ENCODE measurements around the gene CCDC71. TPM values are rescaled to one million over a fixed set of nuclear protein-coding genes. Genes with fewer than 3 reads are reported as not detected.

CCDC71 gene
- total RNA-seq, 4 donors from 2014 or later, result 29.0 to 48.2 (median 35.3) TPM

- H3K27me3 ChIP-seq, result no peaks in the 10 kb centered on the region
- DNase-seq (ENCODE audit: low spot score in 2 of 2), result peak in 1 of 2 donors; percentile 76
- H3K27ac ChIP-seq, result peak overlapping the region; percentile 1
- peaks cover 15% of the 10 kb centered on the region for H3K4me1 ChIP-seq
- TF ChIP-seq EP300 (IDR thresholded peaks at IDR 0.05), result no peak
- H3K36me3 ChIP-seq, result no peaks in the 10 kb centered on the region
- H3K4me3 ChIP-seq, result peak overlapping the region; percentile 43
- 57% methylated on average over 24 of the region's 24 CpGs for WGBS
- no peaks in the 10 kb centered on the region for H3K9me3 ChIP-seq
Measured at GRCh38 chr3:49198611-49199230, 32.6 kb upstream of the CCDC71 start.

DNA sequence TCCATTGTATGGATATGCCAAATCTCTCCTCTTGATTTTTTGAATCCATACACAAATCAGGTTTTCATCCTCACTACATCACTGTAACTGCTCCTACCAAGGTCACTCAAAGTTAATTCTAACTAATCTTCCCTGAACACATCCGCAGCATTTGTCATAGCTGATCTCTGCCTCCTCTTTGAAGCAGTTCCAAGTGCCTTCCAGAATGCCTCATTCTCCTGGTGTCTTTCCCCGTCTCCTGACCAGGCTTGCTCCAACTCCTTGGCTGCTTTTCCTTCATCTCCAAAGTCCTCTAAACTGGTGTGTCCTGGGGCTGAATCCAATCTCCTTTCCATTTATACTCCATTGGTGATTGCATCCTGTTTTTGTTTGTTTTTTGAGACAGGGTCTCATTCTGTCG lies 32.0 kb upstream of the CCDC71 start:
- Histone ChIP-seq H3K4me3 (no peak overlapping the region), H3K27me3 (no peaks in the 10 kb centered on the region), H3K36me3 (no peaks in the 10 kb centered on the region), H3K27ac (no peak overlapping the region), H3K4me1 (peaks cover 15% of the 10 kb centered on the region), H3K9me3 (no peaks in the 10 kb centered on the region)
- 35% methylated on average over 3 of the region's 3 CpGs for WGBS
- no peak for DNase-seq (ENCODE audit: low spot score in 2 of 2)
- TF ChIP-seq, protein P1, sequence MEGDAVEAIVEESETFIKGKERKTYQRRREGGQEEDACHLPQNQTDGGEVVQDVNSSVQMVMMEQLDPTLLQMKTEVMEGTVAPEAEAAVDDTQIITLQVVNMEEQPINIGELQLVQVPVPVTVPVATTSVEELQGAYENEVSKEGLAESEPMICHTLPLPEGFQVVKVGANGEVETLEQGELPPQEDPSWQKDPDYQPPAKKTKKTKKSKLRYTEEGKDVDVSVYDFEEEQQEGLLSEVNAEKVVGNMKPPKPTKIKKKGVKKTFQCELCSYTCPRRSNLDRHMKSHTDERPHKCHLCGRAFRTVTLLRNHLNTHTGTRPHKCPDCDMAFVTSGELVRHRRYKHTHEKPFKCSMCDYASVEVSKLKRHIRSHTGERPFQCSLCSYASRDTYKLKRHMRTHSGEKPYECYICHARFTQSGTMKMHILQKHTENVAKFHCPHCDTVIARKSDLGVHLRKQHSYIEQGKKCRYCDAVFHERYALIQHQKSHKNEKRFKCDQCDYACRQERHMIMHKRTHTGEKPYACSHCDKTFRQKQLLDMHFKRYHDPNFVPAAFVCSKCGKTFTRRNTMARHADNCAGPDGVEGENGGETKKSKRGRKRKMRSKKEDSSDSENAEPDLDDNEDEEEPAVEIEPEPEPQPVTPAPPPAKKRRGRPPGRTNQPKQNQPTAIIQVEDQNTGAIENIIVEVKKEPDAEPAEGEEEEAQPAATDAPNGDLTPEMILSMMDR (IDR thresholded peaks at IDR 0.05), result no peak
- TF ChIP-seq POLR2A (IDR thresholded peaks at IDR 0.05), result no peak
- TF ChIP-seq EP300 (IDR thresholded peaks at IDR 0.05), result no peak
- TF ChIP-seq POLR2AphosphoS5 (IDR thresholded peaks at IDR 0.05), result no peak

DNA sequence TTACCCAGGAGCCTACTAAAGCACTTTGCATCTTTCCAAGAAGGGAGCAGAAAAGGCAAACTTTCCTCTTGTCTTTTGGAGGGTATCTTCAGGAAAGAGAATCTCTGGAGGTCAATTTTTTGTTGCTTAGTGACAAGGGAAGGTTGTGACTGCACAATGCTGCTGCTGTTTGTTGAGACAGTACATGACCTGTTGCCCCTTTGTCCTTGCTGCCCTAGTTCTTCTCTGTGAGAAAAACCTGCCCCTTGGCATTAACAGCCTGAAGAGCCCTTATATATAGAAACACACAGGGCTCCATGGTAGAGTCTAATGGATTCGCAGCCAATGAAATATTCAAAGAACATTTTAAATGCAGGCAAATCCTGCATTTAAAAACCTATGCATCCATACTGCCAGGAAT lies 25.6 kb upstream of the CCDC71 start:
- Histone ChIP-seq H3K27me3 (no peaks in the 10 kb centered on the region), H3K4me1 (no peaks in the 10 kb centered on the region), H3K4me3 (no peak overlapping the region), H3K27ac (no peak overlapping the region), H3K36me3 (no peaks in the 10 kb centered on the region), H3K9me3 (no peaks in the 10 kb centered on the region)
- no peak for DNase-seq (ENCODE audit: low spot score in 2 of 2)
- WGBS, result 84% methylated on average over 1 of the region's 1 CpG
- TF ChIP-seq EP300 (IDR thresholded peaks at IDR 0.05) (no peak), POLR2A (IDR thresholded peaks at IDR 0.05) (no peak), POLR2AphosphoS5 (IDR thresholded peaks at IDR 0.05) (no peak)
- TF ChIP-seq, protein P1 (IDR thresholded peaks at IDR 0.05), result no peak

- DNase-seq (ENCODE audit: low spot score in 2 of 2), result no peak
- Histone ChIP-seq H3K27ac (no peak overlapping the region), H3K36me3 (no peaks in the 10 kb centered on the region), H3K4me1 (no peaks in the 10 kb centered on the region), H3K9me3 (no peaks in the 10 kb centered on the region), H3K4me3 (no peak overlapping the region), H3K27me3 (no peaks in the 10 kb centered on the region)
- 65% methylated on average over 1 of the region's 1 CpG for WGBS
- no peak for TF ChIP-seq EP300 (IDR thresholded peaks at IDR 0.05)
- TF ChIP-seq, protein P1 (IDR thresholded peaks at IDR 0.05), result no peak
- no peak for TF ChIP-seq POLR2A (IDR thresholded peaks at IDR 0.05)
- no peak for TF ChIP-seq POLR2AphosphoS5 (IDR thresholded peaks at IDR 0.05)
Measured at GRCh38 chr3:49183873-49184272, 17.7 kb upstream of the CCDC71 start.

GRCh38 chr3:49182682-49183081 lies 16.6 kb upstream of the CCDC71 start:
- Histone ChIP-seq H3K4me3 (no peak overlapping the region), H3K4me1 (no peaks in the 10 kb centered on the region), H3K9me3 (no peaks in the 10 kb centered on the region), H3K27ac (no peak overlapping the region), H3K27me3 (no peaks in the 10 kb centered on the region), H3K36me3 (peaks cover 3% of the 10 kb centered on the region)
- TF ChIP-seq EP300 (IDR thresholded peaks at IDR 0.05), result no peak
- TF ChIP-seq, protein P1 (IDR thresholded peaks at IDR 0.05), result no peak
- TF ChIP-seq POLR2AphosphoS5 (IDR thresholded peaks at IDR 0.05), result no peak
- TF ChIP-seq POLR2A (IDR thresholded peaks at IDR 0.05), result no peak
- 90% methylated on average over 18 of the region's 24 CpGs for WGBS
- DNase-seq (ENCODE audit: low spot score in 2 of 2), result no peak

- Histone ChIP-seq H3K9me3 (no peaks in the 10 kb centered on the region), H3K27me3 (no peaks in the 10 kb centered on the region), H3K27ac (no peak overlapping the region), H3K4me3 (no peak overlapping the region), H3K36me3 (peaks cover 15% of the 10 kb centered on the region), H3K4me1 (no peaks in the 10 kb centered on the region)
- WGBS, result 74% methylated on average over 6 of the region's 6 CpGs
- TF ChIP-seq POLR2AphosphoS5 (IDR thresholded peaks at IDR 0.05) (no peak), POLR2A (IDR thresholded peaks at IDR 0.05) (no peak), EP300 (IDR thresholded peaks at IDR 0.05) (no peak)
- TF ChIP-seq, protein P1 (IDR thresholded peaks at IDR 0.05), result no peak
- no peak for DNase-seq (ENCODE audit: low spot score in 2 of 2)
Measured at GRCh38 chr3:49181351-49181750, 15.2 kb upstream of the CCDC71 start.
